HG03196 (cell line): Measurements from ENCODE around the gene MED23.

Experiments used
- ATAC-seq: cut with Tn5 transposase; IDR thresholded peaks from one replicate; pipeline ENCODE4 v1.9.1; 2021; ENCODE audit not compliant: unreplicated experiment

Gene MED23

DNA sequence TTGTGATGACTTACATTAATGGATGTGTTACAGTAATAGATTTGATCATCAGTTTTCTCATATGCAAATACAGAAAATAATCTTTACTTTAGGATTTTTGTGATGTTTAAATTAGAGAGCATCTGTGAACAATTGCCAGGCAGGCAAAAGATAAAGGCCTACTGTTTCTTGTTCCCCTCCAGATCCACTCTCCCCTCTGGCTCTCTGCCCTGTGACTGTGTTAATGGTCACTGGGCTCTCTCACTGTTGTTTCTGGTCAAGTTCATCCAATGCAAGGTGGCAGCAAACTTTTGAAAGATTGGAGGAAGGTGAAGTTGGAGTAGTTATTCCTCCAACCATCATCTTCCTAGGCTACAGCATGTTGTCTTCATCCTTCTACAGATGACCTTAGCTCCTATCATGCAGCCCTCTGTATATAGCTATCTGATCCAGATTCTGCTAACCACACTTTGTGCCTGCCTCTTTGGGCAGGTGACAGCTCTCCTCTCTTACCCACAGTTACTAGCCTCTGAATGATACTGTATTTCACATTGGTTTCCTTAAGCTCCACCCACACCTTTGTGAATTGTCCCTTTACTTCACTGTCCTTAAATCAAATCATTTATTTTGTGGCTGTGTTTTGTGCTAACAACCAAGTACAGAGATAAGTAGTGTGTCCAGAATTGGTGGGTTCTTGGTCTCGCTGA is 103.9 kb downstream of the MED23 start:
- ATAC-seq = no peak
